Right ventricle myocardium inferior (tissue), 1 donor: ENCODE results near the gene EXOSC10. TPM values are rescaled to one million over a fixed set of nuclear protein-coding genes. Genes with fewer than 3 reads are reported as not detected.

Source experiments
- ATAC-seq: fragments of 200-7000 bp; cut with Tn5 transposase; one replicate; pipeline ENCODE4 v1.9.1; 2020; ENCODE audit warnings: mild to moderate bottlenecking, moderate library complexity
- DNase-seq: peaks from one replicate; pipeline ENCODE4 v3.0.0; 2021; ENCODE audit errors: missing footprints
- intact Hi-C: fragments of 100-400 bp; cut with DNase I; formaldehyde crosslinking; loops from one replicate; pipeline ENCODE4 v1.11.0; 2022
- long read RNA-seq: library from polyadenylated mRNA; unstranded; transcript quantifications from one replicate; pipeline ENCODE4 v2.0.0, GENCODE V29; 2021
- total RNA-seq: library from RNA; stranded (reverse); fragmentation: NEBNext Ultra II Directional; extraction: Animal tissue kit (Norgen Biotek cat#: 25700); gene quantifications from one replicate; pipeline ENCODE4 v1.2.1, GENCODE V29; 2021
- donor health status: DM: no; HTN: yes; CAD: no; lungs with severe emphysema.

EXOSC10 gene
- 18.1 TPM for total RNA-seq
- long read RNA-seq, transcript EXOSC10-202 (25 exons, 2,808 nt): major isoform, 14 of 16 reads
- long read RNA-seq, partial matches to known transcripts: 1 of 16 reads
- long read RNA-seq, other reads (novel, unspliced or antisense): 1 of 16 reads

GRCh38 chr1:11099310-11100148 lies at the start of gene EXOSC10:
Gene EXOSC10 (minus strand): TSS chr1:11099869. CDS start chr1:11099831, 38 bp downstream.
- intact Hi-C loops: no loop called here
- DNase-seq (peak; percentile 97), ATAC-seq (peak; percentile 98)

- ATAC-seq (no peak), DNase-seq (no peak)
- intact Hi-C loops: no loop called here
Measured at GRCh38 chr1:11147197-11147770, 47.6 kb upstream of the EXOSC10 start.

- DNase-seq (no peak), ATAC-seq (no peak)
- intact Hi-C loops: no loop called here
Measured at GRCh38 chr1:11145741-11146140, 46.1 kb upstream of the EXOSC10 start.

DNA sequence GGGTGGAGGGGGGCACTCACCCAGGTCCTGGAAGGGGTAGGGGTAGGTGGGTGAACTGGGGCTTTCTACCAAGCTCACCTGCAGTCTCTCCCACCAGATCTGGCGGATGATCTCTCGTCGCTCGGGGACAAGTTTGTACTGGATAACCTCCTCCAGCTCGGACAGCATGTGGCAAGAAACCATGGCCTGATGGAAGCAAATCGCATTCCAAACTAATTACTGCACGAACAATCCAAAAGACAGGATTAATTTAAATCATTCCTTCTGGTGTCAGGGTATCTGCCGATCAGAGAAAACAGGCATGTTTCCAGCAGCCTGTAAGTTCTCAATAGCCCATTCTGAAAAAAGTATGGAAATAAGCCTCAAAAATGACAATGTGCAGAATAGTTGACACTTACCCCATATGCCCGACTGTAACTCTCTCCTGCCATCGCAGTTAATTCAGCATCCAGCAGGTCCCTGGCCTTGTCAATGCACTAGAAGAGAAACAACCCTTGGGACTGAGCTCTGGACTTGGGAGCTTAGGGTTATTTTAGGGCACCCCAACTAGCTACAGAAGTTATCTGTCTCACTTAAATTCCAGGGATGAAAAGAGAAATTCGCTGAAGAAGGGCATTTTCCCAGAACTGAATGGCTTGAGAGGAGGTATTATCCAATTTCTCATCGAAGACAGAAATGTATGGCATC lies 45.0 kb upstream of the EXOSC10 start:
- ATAC-seq (peak; percentile 61), DNase-seq (no peak)
- intact Hi-C loops: no loop called here

- DNase-seq: no peak
- peak; percentile 72 for ATAC-seq
Measured at GRCh38 chr1:11143907-11144306, 44.2 kb upstream of the EXOSC10 start.

DNA sequence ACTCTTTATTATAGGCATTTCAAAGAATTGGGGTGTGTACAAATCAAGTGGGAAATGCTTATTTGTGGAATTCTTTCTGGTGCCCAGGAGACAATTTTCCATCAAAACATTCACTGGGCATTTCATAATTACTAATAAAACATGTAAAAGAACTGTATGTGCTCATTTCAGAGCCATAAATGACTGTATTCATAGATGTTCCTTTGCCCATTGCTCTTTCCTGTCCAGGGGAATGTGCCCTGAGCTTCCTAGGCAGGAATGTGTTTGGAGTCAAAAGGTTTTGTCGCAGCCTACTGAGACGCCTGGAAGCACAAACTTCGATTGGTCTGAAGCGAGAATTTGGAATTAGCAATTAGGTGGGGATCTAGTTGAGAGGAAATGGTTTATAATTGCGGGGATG lies 43.7 kb upstream of the EXOSC10 start:
- intact Hi-C loops: no loop called here
- ATAC-seq: no peak
- no peak for DNase-seq

More at GRCh38 chr1:11143907-11144306, 44.2 kb upstream of the EXOSC10 start:
- intact Hi-C loops: no loop called here

- ATAC-seq (no peak), DNase-seq (no peak)
- intact Hi-C loops: no loop called here
Measured at GRCh38 chr1:11142618-11143391, 43.1 kb upstream of the EXOSC10 start.

DNA sequence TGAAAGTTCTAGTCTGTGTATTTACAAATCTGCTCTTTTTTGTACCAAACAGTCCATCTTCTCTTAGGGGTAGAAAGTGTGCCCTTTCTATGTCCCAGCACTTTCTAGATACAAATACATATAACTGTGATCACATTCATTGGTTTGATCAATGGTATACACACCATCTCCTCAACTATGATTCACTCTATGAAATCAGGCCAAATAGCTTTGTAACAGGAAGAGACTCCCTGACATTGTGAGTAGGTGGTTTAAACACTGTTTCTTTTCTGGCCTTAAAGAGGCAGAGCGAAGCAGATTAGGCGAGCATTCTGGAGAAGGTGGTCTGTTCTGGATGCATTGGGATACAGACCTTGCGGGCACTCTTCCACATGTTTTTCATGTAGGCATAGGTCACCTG lies 39.3 kb upstream of the EXOSC10 start:
- DNase-seq (no peak), ATAC-seq (no peak)
- intact Hi-C loops: no loop called here

- intact Hi-C loops: no loop called here
- no peak for ATAC-seq
- DNase-seq: no peak
Measured at GRCh38 chr1:11138029-11138428, 38.4 kb upstream of the EXOSC10 start.

DNA sequence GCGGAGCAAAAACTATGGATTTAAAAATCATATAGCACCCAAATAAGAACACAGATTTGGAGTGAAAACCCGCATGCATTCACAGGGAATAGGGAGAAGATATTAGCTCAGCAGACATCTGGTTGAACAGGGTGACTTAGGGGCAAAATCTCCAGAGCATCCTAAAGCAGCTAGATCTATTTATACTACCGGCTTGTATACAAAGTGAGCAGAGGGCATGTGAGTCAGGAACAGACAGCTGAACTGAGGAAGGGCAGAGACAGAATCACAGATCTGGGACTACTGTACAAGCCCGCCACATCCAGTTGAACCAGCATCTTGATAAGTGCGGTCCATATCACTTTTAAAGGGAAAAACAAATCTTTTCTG lies 35.2 kb upstream of the EXOSC10 start:
- DNase-seq (no peak), ATAC-seq (peak; percentile 40)
- intact Hi-C loops: no loop called here

GRCh38 chr1:11134251-11134897 lies 34.7 kb upstream of the EXOSC10 start:
- intact Hi-C loops: no loop called here
- DNase-seq (no peak), ATAC-seq (no peak)

GRCh38 chr1:11132563-11133293 lies 33.1 kb upstream of the EXOSC10 start:
- DNase-seq (no peak), ATAC-seq (peak; percentile 62)
- intact Hi-C loops: no loop called here

DNA sequence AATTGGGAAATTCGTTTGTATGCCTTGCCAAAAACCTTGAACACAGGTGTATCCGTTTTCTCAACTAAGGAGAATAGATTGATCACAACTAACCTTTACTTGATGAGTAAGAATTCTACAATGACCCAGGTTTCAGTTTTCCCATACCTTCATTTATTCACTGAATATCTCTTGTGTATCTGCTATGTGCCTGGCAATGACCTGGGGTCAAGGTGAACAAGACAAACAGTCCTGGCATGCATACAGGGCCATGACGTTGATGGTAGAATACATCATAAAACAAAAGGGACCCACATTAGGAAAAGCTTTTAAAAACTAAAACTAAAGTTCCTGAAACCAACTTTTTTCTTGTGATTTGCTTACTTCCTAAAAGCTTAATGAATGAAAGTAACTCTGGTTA lies 32.1 kb upstream of the EXOSC10 start:
- DNase-seq (no peak), ATAC-seq (no peak)
- intact Hi-C loops: no loop called here

DNA sequence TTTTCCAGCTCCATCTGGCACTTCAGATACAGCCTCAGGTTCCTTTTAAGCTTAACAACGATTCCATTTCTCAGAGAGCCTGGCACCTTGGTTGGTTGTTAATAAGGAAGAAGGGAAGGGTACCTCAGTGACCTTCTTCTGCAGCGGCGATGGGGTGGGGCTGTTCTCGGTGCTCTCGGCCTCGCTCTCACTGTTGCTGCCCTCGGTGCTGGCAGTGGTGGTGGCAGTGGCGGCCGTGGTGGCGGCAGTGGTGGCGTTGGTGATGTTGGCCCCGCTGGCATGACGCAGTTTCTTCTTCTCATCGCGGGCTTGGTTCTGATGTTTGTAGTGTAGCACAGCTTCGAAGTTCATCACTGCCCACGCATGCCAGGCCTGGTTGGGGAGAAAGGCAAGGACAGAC lies 30.7 kb upstream of the EXOSC10 start:
- ATAC-seq (no peak), DNase-seq (no peak)
- intact Hi-C loops: no loop called here

DNA sequence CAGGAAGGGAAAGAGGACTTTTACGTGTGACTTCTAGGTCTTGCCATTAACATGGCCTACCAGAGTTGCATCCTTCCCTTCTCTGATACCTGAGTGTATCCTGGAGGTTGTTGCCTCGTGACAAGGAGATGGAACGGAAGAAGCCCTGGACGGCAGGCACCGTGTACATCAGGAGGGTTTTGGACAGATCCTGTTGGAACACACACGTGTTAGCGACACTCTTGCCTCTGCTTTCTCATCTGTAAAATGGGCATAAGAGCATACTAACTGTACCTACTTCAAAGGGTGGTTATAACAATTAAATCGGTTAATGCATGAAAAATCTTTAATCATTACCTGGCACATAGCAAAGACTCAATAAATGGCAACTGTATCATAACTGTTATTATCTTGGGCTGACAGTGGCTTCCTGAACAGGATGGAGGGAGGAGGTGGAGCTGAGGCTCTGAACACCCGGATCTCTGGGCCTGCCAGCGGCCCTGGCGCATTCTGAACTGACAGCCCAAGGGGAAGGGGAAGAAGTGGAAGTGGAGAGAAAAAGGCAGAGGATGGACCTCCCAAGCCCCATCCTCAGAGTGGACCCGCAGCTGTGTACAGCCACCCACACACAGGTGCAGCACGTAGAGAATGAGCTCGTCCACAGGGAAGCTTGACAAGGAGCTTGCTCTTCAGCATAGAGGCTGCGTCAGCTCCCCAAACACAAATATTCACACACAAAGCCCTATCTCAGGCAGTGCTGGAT lies 30.2 kb upstream of the EXOSC10 start:
- intact Hi-C loops: no loop called here
- DNase-seq (no peak), ATAC-seq (no peak)

DNA sequence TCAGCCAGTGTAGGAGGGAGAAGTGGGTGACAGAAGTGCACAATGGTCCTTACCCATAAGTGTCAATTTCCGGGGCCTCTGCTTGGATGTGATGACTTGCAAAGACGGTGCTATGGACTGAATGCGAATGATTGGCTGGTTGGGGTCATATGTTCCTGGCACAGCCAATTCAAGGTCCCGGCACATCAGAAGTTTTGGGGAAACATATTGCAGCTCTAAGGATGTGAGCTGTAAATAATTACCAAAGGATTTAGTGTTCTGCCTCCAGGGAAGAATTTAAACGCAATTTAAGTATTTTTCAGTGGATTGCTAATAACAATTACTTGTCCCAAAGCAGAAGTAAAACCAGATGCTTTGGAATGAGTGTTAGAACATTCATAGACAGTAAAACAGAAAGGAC lies 26.9 kb upstream of the EXOSC10 start:
- intact Hi-C loops: no loop called here
- no peak for DNase-seq
- no peak for ATAC-seq

DNA sequence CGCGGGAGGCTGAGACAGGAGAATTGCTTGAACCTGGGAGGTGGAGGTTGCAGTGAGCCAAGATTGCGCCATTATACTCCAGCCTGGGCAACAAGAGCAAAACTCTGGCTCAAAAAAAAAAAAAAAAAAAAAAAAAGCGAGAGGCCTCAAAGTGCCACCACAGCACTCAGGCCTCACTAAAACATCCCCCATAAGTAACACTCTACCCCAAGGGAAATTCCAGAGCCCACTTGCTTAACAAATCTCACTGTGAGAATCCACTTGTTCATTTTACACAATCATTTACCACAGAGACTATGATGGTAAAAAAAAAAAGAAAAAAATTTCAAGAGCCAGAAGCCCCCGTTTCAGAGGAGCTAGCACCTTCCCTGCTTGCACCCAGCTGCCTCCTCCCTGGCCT lies 26.3 kb upstream of the EXOSC10 start:
- DNase-seq: no peak
- no peak for ATAC-seq
- intact Hi-C loops: no loop called here
